ENCODE results near the gene ME3. TPM values are rescaled to one million over a fixed set of nuclear protein-coding genes. Genes with fewer than 3 reads are reported as not detected.
A peak's percentile ranks its signal among the peaks of the same experiment; 100 is the strongest.

Gene ME3
- total and polyA plus RNA-seq, 4 donors = 7.4 to 38.7 (median 21.2) TPM

DNA sequence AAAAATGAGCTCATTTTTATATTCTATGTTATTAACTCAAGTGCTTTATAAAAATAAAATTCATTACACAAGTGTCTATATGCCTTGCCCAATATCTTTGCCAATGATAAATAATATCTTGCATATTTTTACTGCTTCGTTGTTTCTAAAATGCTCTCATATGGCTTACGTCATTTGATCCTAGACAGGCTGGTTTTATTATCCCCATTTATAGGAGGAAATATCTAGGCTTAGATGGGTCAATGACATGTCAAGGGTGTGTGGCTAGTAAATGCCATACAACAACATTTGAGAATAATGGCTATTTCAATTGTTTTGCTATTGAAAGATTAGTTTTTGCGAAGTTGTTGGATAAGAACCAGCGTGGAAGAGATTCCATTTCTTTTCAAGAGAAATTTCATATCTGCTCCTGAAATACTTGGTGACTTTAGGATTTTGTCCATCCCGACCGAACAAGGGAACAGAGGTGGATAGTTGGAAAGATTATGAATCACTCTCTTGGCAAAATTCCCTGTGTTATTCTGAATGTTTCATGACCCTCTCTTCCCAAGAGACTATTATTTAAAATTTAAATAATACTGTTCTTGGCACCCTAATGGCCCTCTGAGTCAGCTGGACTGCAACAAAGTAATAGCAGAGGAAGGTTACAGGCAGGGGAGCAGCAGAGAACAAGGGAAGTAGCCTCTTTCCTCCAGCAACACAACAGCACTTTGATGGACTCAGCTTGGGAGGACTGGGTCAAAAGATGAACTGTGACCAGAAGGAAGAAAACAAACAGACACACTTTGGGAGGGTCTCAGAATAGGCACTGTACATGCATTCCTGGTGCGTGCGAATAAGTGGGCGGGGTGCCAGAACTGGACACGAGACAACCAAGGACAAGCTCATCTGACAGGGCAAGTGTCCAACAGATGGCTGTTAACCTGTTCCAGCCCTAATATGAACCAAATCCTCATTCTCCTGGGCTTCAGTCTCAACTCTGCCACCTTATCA, 94.5 kb downstream of the ME3 start:
- Histone ChIP-seq H3K4me1 (ENCODE audit: control insufficient read depth in 5 of 5, insufficient read depth in 5 of 5, low read length in 5 of 5) (peaks cover 0 to 23% (median 18%) of the 10 kb centered on the region in 5 donors), H3K9ac (ENCODE audit: insufficient read depth in 1 of 2, low read length in 2 of 2) (no peak overlapping the region), H3K27ac (ENCODE audit: low read depth in 1 of 2, low read length in 1 of 2) (peak overlapping the region in 1 of 2 donors; percentile 25), H3K27me3 (ENCODE audit: control insufficient read depth in 3 of 3, insufficient read depth in 3 of 3, low read length in 2 of 3) (no peaks in the 10 kb centered on the region), H3K36me3 (ENCODE audit: control insufficient read depth in 4 of 4, insufficient read depth in 4 of 4, low read length in 4 of 4) (no peaks in the 10 kb centered on the region), H3K4me3 (no peak overlapping the region), H3K9me3 (ENCODE audit: control insufficient read depth in 4 of 4, insufficient read depth in 3 of 4, low read length in 3 of 4) (peaks cover 0 to 1% (median 0%) of the 10 kb centered on the region in 4 donors)
- peak; percentile 65 for ATAC-seq (ENCODE audit: insufficient read depth, low FRiP score)
- TF ChIP-seq, protein P1, sequence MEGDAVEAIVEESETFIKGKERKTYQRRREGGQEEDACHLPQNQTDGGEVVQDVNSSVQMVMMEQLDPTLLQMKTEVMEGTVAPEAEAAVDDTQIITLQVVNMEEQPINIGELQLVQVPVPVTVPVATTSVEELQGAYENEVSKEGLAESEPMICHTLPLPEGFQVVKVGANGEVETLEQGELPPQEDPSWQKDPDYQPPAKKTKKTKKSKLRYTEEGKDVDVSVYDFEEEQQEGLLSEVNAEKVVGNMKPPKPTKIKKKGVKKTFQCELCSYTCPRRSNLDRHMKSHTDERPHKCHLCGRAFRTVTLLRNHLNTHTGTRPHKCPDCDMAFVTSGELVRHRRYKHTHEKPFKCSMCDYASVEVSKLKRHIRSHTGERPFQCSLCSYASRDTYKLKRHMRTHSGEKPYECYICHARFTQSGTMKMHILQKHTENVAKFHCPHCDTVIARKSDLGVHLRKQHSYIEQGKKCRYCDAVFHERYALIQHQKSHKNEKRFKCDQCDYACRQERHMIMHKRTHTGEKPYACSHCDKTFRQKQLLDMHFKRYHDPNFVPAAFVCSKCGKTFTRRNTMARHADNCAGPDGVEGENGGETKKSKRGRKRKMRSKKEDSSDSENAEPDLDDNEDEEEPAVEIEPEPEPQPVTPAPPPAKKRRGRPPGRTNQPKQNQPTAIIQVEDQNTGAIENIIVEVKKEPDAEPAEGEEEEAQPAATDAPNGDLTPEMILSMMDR (IDR thresholded peaks at IDR 0.05; ENCODE audit: control extremely low read depth, extremely low read depth) = no peak
- peak; percentile 42 to 59 (median 51) for DNase-seq
- 63 to 79% methylated on average over 10 of the region's 10 CpGs for WGBS, 2 donors

DNA sequence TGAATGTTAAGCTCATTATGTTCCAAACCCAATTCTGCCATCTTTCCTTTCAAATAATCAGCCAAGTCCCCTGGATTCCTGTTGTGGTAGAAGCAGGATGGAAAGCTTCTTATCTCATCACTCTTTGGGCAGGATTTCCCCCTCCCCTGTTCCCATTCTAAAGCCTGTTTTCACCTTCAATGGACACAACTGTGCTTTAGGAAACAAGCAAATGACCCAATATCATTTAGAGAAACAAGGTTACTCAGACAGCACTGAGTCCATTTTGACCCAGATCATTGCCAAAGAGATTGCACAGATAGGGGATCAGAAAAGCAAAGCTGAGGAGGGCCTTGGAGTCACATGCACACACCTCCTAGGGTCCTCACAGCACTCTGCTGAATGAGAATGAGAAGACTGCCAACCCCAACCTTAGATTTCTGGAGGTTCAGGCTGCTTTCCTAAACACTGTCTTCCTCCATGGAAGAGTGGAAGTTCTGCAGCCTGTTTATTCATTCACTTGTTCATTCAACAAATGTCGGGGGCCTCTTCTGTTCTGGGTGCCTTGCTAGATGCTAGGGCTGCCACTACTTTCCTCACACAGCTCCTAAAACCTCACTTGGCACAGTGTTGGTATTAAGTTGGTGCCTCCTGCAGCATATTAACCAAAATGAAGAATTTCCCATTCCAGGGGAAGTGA, 95.3 kb downstream of the ME3 start:
- ATAC-seq (ENCODE audit: insufficient read depth, low FRiP score) = no peak
- TF ChIP-seq, protein P1 (IDR thresholded peaks at IDR 0.05; ENCODE audit: control extremely low read depth, extremely low read depth) = no peak
- Histone ChIP-seq H3K27me3 (ENCODE audit: control insufficient read depth in 3 of 3, insufficient read depth in 3 of 3, low read length in 2 of 3) (no peaks in the 10 kb centered on the region), H3K9me3 (ENCODE audit: control insufficient read depth in 4 of 4, insufficient read depth in 3 of 4, low read length in 3 of 4) (peaks cover 0 to 1% (median 0%) of the 10 kb centered on the region in 4 donors), H3K36me3 (ENCODE audit: control insufficient read depth in 4 of 4, insufficient read depth in 4 of 4, low read length in 4 of 4) (no peaks in the 10 kb centered on the region), H3K4me1 (ENCODE audit: control insufficient read depth in 5 of 5, insufficient read depth in 5 of 5, low read length in 5 of 5) (peaks cover 0 to 23% (median 18%) of the 10 kb centered on the region in 5 donors), H3K4me3 (no peak overlapping the region), H3K9ac (ENCODE audit: insufficient read depth in 1 of 2, low read length in 2 of 2) (no peak overlapping the region), H3K27ac (ENCODE audit: low read depth in 1 of 2, low read length in 1 of 2) (no peak overlapping the region)
- 80 to 100% methylated on average over 1 of the region's 1 CpG for WGBS, 2 donors
- no peak for DNase-seq

DNA sequence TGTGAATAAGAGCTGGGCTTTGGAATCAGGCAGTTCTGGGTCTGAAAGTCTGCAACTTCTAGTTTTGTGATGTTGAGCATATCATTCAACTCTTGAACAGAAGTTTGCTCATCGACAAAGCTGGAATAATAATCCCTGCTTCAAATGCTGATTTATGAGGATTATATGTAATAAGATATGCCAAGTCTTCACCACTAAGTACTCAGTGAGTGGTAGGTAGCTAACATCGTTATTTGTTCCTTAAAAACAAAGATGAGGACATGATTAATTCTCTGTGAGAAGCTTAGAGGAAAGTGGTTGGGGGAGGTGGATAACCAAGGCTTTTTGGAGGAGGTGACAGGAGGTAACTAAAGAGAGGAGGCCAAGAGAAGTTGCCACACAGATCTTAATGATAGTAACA, 96.5 kb downstream of the ME3 start:
- no peak overlapping the region for H3K27ac ChIP-seq (ENCODE audit: low read depth in 1 of 2, low read length in 1 of 2)
- ATAC-seq (ENCODE audit: insufficient read depth, low FRiP score) = no peak
- no peaks in the 10 kb centered on the region for H3K36me3 ChIP-seq (ENCODE audit: control insufficient read depth in 4 of 4, insufficient read depth in 4 of 4, low read length in 4 of 4)
- DNase-seq = no peak
- peaks cover 0 to 1% (median 0%) of the 10 kb centered on the region in 4 donors for H3K9me3 ChIP-seq (ENCODE audit: control insufficient read depth in 4 of 4, insufficient read depth in 3 of 4, low read length in 3 of 4)
- H3K4me3 ChIP-seq = no peak overlapping the region
- 90 to 91% methylated on average over 2 of the region's 2 CpGs for WGBS, 2 donors
- H3K4me1 ChIP-seq (ENCODE audit: control insufficient read depth in 5 of 5, insufficient read depth in 5 of 5, low read length in 5 of 5) = peaks cover 0 to 23% (median 18%) of the 10 kb centered on the region in 5 donors
- no peak overlapping the region for H3K9ac ChIP-seq (ENCODE audit: insufficient read depth in 1 of 2, low read length in 2 of 2)
- TF ChIP-seq, protein P1 (IDR thresholded peaks at IDR 0.05; ENCODE audit: control extremely low read depth, extremely low read depth) = no peak
- H3K27me3 ChIP-seq (ENCODE audit: control insufficient read depth in 3 of 3, insufficient read depth in 3 of 3, low read length in 2 of 3) = no peaks in the 10 kb centered on the region
